ENCODE data around the gene TMEM233.

The TMEM233 gene

DNA sequence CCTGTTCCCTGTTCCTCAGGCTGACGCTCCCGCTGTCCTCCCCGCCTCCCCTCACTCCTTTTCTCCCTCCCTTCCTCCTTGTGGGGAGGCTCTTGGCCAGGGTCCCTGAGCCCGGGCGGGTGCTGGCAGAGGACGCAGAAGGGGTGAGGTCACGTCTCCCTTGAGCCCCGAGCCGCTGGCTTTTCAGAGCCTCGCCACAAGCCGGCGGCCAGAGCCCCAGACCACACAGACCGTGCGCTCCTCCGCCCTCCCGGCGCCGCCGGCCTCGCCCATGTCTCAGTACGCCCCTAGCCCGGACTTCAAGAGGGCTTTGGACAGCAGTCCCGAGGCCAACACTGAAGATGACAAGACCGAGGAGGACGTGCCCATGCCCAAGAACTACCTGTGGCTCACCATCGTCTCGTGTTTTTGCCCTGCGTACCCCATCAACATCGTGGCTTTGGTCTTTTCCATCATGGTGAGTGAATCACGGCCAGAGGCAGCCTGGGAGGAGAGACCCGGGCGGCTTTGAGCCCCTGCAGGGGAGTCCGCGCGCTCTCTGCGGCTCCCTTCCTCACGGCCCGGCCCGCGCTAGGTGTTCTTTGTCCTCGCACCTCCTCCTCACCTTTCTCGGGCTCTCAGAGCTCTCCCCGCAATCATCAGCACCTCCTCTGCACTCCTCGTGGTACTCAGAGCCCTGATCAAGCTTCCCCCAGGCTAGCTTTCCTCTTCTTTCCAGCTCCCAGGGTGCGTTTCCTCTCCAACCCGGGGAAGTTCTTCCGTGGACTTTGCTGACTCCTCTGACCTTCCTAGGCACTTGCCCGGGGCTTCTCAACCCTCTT lies at the start of gene TMEM233:
Gene TMEM233 (plus strand): TSS at position 197 of the 821 bp plus-strand sequence. CDS start 75 bp downstream, at position 272.
- in situ Hi-C loops (cut with MboI; ENCODE audit: low sequenced_read_pairs), result no loop called here

DNA sequence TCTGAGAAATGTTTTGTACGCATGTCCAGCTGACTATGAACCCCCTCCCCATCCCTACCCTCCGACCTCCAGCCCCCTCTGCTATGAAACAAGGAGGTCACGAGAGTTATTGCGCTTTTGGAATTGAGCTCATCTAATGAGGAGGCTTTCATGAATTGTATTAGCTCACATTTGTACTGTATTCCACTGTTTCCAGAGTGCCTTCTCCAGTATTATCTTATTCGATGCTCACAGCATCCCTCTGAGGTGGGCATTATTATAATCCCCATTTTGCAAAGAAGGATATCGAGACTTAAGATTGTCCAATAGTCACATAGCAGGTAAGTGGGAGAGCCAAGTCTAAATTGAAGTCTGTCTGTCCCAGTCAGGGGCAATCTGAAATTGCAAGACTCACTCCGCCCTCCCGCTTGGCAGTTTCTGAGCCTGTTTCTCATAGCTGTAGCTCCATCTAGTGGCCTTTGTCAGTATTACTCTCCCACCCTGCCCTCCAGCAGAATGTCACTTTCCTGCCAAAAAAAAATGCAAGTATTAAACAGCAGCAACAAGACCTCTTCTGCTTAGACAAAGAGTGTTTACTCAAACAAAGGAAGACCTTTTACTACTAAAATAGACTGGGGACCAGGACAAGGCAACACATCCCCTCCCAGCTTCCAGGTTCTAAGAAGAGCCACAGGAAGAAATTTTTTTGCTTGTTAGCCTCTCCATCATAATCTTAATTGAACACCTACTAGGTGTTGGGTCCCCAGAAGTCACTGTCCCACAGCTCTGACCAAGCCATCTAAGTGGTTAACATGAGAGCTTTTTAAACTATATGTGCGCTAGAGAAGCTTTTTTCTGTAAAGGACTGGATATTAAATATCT lies 48.6 kb upstream of the TMEM233 start:
- in situ Hi-C loops (cut with MboI; ENCODE audit: low sequenced_read_pairs), result no loop called here

DNA sequence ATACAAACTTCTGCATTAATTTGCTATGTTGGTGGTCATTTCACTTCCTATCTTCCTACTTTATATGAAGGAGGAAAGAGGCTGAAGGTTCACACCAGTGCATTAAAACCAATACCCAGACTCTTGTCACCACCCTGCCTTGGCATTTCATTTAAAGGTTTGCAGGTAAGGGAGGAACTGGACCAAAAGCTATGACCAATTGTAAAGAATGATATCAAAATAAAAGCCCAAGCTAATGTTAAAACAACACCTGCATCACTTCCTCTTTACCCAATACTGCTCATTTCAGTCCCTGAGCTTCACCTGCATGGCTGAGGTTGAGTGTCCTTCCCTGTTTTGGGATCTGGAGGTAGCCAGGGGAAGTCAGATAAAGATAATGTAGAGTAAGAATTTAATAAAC lies 47.2 kb upstream of the TMEM233 start:
- in situ Hi-C loops (cut with MboI; ENCODE audit: low sequenced_read_pairs), result no loop called here

DNA sequence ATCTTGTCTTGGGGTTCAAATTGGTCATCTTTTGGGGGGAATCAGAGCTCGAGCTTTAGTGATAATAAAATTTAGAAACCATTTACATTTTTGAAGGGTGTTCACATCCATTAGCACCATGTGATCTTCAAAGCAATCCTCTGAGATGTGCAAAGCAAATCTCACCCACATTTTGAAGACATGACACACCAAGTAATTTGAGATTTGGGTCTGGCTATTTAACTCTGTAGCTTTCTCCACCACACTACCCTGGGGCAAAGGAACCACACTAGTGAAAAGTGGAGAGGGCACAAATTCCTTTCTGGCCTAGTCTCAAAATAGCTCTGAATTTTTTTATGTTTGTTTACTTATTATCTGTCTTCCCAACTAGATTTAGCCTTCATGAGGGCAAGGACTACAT lies 46.6 kb upstream of the TMEM233 start:
- in situ Hi-C loops (cut with MboI; ENCODE audit: low sequenced_read_pairs), result no loop called here

DNA sequence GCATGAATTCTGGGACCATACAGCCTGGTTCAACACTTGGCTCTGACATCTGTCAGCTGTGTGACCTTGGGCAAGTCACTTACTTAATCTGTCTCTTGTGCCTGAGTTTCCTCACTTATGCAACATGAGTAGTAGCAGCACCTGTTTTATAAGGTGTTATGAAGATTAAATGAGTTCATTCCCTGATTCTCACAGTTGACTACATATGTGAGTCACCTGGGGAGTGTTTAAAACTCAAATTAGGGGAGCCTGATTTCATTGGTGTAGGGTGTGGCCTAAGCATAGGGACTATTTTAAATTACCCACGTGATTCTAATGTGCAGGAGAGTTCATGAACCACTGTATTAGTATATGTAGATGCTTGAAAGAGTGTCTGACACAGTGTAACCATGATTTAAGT lies 36.7 kb upstream of the TMEM233 start:
- in situ Hi-C loops (cut with MboI; ENCODE audit: low sequenced_read_pairs), result no loop called here

DNA sequence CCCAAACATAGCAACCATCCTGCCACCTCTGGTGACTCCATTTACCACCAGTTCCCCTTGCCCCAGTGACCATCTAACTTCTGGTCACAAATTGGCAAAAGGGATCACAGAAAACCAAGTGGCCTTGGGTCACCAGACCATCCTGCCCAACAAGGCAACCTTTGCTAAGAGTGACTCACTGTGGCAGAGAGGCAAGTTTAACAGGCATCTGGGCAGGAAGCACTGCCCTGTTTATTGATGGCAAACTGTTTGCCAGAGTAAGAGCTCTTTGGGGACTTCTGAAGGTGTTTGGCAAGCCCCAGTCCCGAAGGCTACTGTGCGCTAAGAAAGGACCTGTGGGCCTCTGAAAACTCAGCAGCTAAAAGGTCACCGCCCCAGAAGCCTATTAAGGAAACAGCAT lies 28.2 kb upstream of the TMEM233 start:
- in situ Hi-C loops (cut with MboI; ENCODE audit: low sequenced_read_pairs), result no loop called here

DNA sequence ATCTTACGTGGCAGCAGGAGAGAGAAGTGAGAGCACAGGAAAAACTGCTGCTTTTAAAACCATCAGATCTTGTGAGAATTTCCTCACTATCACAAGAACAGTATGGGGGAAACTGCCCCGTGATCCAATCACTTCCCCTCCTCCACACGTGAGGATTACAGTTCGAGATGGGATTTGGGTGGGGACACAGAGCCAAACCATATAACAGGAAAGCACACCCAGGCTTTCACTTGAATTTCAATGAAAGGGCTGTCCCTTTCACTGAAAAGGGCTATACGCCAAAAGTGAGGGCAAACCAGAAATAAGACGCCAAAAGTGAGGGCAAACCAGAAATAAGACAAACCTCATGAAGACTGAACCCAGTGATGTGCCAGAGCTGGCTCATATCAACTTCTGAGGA lies 22.8 kb upstream of the TMEM233 start:
- in situ Hi-C loops (cut with MboI; ENCODE audit: low sequenced_read_pairs), result no loop called here

DNA sequence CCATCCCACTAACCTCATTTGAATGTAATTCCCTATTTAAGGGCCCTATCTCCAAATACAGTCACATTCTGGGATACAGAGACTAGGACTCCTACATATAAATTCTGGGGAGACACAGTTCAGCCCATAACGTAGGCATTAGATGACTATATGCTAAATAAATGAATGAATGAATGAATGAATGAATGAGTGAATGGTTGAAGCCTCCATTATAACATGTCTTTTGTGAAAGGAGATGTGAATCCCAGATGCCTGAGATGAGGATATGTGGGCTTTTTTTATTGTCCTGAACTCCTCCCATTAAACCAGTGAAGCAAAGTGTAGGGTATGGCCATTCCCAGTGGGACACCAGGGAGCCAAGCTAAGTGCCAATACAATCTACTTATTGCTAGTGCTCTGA lies 20.5 kb upstream of the TMEM233 start:
- in situ Hi-C loops (cut with MboI; ENCODE audit: low sequenced_read_pairs), result no loop called here

DNA sequence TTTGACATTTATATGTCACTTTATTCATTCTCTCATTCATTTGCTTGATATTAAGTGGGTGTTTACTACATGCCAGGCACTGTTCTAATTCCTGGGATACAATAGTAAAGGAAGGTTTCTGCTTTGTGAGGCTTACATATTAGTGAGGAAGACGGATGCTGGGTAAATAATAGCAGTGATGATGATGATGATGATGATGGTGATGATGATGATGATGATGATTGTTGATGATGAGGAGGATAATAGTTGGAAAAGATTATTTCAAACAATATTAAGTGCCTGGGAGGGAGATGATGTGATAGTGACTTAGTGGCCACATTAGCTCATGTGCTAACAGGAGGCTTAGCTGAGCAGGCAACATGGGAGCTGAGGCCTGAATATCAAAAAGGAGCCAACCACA lies 19.3 kb upstream of the TMEM233 start:
- in situ Hi-C loops (cut with MboI; ENCODE audit: low sequenced_read_pairs), result no loop called here

DNA sequence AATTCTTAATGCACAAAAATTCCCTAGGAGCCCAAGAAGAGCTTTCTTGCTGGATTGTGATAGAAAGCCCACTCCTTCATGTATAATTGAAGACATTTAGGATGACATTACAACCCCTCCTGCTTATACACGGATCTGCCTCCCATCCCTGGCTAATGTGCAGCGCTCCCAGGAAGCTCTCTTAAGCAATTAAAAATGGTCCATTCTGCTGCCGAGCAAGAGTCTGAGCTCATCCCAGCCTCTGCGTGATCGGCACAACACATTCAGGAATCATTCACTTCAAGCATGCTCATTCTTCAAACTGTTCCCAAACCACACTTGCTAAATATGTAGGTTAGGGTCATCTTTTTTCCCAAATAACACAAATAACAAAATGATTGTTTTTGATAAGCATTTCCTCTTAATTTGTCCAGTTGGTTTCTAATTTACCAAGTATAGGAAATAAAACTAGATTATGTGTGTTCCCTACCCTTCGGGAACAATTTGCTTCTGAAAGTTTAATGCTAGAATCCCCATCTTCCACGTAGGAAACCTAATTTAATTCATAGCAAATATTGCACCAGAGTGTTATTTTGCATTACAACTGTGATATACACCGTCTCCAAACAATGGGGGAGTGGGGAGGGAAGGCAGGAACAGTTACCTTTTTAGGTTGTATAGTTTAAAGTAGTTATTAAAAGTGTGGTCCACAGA lies 17.3 kb upstream of the TMEM233 start:
- in situ Hi-C loops (cut with MboI; ENCODE audit: low sequenced_read_pairs), result no loop called here

DNA sequence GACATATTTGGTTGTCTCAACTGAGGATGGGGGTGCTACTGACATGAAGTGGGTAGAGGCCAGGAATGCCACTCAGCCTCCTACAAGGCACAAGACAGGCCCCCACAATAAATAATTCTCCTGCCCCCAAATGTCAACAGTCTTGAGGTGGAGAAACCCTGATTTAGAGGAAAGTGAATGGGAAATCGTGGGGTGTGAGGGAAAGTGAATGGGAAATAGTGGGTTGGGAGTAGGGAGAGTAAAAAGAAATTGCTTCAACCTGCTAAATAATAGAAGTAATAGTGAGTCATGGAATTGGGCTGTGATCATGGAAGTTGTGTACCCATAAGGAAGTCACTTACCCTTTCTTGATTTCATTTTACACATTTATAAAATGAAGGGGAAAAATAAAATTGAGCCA lies 16.7 kb upstream of the TMEM233 start:
- in situ Hi-C loops (cut with MboI; ENCODE audit: low sequenced_read_pairs), result no loop called here

DNA sequence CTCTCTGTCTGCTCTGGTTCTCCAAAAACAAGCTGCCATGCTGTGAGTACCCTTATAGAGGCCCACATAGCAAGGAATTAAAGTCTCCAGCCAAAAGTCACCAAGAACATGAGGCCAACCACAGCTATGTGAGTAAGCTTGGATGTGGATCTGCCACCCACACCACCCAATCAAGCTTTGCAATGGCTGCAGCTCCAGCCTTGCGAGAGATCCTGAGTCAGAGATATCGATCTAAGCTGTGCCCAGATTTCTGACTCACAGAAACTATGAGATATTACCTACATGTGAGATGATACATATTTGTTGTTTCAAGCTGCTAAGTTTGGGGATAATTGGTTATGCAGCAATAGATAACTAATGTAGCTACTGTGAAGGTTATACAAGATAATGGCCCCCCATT lies 15.5 kb upstream of the TMEM233 start:
- in situ Hi-C loops (cut with MboI; ENCODE audit: low sequenced_read_pairs), result no loop called here

DNA sequence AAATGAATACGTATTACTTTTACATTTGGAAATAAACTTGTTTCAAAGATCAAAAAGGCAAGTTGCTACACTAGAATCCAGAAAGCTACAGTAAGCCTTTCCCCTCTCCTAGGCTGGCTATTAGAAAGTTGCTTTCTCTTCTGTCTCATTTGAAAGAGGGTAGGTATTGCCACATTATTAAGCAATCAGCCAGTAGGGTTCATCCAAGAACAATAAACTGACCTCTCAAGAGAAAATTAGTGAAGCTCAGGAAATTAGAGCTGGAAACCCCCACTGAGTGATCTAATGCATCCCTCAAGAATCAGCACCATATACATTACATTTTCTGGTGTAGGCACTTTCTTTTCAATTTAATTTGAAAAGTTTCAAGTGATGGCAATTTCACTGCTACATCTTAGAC lies 4.5 kb upstream of the TMEM233 start:
- in situ Hi-C loops (cut with MboI; ENCODE audit: low sequenced_read_pairs), result no loop called here

DNA sequence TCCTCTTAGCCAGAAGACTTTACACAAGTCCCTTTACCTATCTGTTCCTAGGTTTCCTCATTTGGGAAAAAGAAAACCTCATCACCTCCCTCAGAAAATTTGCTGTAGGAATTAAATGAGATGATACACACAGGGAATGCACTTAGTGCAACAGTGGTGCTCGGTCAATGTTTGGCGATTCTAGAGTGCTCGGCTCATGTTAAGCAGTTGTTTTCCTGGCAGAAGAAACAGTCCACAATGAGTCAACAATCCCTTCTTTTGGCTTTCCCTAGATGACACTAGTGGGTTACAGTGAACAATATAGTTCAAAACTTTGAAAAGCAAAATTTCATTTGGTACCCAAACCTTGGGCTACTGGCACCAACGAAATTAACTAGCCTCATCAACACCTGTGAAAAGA lies 3.9 kb upstream of the TMEM233 start:
- in situ Hi-C loops (cut with MboI; ENCODE audit: low sequenced_read_pairs), result no loop called here

DNA sequence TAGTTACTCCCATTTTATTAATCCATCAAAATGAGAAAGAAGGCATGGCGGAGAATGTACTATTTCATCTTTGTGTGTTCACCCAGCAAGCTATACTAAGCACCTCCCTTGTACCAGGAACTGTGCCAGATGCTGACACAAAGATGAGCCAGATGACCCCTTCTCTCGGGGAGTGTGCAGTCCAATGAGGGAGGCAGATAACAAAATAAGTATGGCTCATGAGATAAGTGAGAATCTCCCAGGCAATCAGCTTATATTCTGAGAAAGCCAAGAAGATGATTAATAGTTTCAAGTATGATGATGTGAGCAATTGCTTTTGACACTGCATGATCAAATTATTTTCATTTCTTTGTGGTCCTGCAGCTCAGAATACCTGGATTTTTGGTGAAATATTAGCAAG lies 1.3 kb upstream of the TMEM233 start:
- in situ Hi-C loops (cut with MboI; ENCODE audit: low sequenced_read_pairs), result no loop called here

DNA sequence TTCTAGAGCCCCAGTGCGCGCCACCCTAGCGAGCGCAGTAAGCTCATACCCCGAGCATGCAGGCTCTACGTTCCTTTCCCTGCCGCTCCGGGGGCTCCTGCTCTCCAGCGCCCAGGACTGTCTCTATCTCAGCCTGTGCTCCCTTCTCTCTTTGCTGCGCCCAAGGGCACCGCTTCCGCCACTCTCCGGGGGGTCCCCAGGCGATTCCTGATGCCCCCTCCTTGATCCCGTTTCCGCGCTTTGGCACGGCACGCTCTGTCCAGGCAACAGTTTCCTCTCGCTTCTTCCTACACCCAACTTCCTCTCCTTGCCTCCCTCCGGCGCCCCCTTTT lies 791 bp downstream of the TMEM233 start:
- in situ Hi-C loops (cut with MboI; ENCODE audit: low sequenced_read_pairs), result no loop called here

DNA sequence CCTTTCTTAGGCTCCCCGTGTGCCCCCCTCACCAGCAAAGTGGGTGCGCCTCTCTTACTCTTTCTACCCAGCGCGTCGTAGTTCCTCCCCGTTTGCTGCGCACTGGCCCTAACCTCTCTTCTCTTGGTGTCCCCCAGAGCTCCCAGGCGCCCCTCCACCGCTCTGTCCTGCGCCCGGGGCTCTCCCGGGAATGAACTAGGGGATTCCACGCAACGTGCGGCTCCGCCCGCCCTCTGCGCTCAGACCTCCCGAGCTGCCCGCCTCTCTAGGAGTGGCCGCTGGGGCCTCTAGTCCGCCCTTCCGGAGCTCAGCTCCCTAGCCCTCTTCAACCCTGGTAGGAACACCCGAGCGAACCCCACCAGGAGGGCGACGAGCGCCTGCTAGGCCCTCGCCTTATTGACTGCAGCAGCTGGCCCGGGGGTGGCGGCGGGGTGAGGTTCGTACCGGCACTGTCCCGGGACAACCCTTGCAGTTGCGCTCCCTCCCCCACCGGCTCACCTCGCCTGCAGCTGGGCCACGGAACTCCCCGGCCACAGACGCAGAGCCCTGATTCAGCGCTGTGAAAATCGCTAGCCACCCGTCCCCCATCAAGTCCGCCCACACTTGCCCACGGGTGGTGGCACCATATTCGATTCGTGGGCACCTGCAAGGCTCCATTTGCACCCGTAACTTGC lies 1.3 kb downstream of the TMEM233 start:
- in situ Hi-C loops (cut with MboI; ENCODE audit: low sequenced_read_pairs), result no loop called here

DNA sequence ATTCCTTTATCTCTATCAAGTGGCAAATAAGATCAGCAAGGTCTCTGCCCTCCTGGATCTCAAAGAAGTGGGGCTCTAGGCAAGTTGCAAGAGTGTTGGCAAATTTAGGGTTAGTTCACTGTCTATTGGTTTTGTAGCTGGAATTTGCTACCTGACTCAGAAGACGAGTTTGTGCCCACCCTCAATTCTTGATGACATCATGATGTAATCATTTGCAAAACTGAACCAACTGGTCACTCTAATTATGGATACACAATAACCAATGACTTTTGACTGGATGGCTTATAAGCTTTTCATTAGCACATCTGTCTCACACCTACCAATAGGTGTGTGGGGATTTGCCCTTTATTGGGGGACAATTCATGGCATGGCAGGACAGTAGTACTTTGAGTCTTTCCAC lies 4.6 kb downstream of the TMEM233 start:
- in situ Hi-C loops (cut with MboI; ENCODE audit: low sequenced_read_pairs), result no loop called here

DNA sequence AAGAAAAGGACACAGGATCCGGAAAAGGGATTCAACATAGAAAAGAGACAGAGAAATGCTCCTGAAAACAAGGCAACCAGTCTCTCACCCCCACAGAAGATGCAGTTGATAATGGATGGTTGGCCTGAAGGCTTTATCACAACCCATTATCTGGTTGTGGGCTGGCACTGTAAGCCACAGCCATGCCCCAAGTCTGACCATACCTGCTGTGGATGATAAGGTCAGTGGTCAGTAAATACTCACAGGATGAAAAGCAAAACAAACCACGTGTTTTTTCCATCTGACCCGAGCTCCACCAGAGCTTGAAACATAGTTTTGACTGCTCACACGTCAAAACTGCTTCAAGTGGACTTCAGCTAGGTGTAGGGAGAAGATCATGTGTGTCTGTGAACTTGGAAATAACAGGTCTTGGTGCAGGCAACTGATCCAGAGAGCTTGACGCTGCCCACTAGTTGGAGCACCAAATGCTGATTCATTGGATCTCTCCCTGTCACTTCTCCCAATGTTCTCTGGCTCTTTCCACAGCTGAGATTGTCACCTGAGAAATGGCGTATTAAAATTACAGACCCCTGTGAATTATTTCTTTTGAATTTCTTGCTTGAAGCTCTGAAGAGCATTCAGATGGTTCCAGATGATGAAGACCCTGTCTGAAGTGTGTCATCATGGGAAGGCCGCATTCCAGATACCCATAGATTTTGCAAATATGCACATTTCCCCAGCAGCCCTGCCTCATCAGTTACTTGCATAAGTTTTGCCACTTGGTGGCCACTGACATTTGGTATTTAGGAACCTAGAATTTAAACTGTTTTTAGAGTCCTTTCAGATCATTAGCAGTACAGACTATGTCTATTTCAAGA lies 8.5 kb downstream of the TMEM233 start:
- in situ Hi-C loops (cut with MboI; ENCODE audit: low sequenced_read_pairs), result no loop called here

DNA sequence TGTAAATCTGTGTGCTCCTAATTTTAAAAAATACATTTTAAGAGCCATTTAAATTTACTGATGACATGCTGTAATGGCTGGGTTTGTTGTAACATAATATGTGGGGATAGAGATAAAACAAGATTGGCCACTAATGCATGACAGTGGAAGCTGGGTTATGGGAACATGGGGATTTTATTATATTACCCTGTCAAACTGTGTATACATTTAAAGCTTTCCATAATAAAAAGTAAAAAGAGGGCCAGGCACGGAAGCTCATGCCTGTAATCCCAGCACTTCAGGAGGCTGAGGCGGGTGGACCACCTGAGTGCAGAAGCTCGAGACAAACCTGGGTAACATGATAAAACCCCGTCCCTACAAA lies 9.1 kb downstream of the TMEM233 start:
- in situ Hi-C loops (cut with MboI; ENCODE audit: low sequenced_read_pairs), result no loop called here
